ENCODE data around the gene HPCAL1.

The HPCAL1 gene

DNA sequence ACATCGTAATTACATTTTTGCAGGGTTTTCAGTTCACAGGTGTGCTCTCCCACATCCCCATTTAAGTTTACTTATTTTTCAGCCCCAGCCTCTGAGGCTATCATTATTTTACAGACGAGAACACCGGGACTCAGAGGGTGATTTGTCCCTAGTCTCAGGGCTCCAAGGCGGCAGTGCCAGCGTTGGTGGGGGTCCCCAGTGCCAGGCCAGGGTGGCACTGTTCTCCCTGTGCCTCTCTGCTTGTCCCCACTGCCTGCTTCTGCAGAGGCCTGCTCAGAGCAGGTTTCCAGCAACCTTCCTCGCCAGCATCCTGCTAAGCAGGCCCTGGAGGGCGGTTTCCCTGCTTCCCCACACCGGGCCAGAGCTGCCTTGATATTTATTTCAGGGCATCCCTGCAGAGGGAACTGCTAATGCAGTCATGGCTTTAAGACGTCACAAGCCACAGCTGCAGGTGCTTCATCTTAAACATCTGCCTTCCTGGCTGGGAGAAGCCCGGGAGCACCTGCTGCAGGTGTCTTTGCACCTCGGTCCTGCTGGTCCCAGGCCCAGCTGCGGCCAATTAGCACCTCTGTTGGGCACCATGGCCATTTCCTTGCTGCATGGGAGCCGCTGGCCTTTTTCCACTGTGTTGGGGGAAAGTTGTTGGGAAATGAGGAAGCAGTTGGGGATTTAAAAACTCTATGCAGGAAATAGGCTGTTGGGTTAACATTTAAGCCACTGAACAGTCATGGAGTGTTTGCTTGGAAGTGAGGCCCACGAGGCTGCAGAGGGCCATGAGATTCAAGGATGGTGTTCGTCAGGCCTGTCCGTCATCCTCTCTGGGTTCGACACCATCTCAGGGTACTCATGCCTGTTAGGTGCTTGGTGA lies 22.8 kb downstream of the HPCAL1 start:
- DNase-seq, result no peak

DNA sequence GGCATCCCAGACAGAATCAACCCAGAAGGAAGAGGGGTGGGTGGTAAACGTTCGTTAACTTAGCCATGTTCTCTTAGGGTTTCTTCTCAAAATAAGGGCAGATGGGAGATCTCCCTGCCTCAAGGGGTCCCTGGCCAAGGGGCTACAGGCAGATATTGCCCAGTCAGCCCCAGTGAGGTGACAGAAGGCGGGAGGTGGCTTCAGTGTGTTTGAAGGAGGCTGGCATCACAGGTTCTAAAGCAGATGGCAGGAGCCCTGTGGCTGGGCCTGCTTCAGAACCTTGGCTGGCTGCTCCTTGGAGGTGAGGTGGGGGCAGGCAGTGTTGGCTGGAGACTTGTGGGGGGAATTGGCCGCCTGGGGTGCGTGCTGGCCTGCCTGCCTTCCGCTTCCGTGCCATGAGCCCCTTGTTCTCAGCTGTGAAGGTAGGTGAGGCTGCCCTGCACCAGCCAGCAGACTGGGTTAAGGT lies 23.5 kb downstream of the HPCAL1 start:
- DNase-seq, result no peak

DNA sequence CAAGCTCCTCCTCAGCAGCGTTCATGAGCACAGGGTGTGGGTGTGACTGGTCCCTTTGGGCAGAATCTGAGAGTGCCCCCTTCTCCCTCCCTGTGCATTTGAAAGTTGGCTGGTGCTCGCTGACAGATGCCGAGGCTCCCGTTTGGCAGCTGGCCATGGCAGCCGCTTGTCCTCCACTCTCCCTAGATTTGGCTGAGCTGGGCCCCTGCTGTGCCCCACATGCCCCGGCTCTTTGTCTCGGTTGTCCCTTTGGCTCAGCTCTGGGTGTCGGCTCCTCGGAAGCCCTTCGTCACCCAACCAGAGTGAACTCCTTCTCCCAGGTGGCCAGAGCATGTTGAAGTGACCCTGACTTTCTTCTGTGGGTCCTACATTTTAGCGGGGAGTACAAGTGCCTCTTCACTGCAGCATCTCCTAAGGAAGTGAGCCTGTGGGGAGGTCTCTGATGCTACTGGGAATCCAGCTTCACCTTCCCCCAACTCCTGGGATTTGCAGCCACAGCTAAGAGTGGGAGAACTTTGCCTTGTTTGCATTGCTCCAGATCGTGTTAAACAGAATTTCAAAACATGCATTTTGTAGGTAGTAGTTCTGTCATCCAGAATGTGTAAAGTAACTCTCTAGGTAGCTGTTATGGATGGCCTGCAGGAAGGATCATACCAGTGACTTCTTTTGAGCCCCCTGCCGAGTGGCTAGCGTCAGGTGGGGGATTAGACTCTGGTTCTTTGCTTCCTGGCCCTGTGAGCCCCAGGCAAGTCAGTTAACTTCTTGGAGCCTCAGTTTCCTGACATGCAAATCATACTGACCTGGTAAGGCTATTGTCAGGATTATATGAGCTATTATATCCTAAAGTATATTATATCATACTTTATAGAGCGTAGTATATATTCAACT lies 24.2 kb downstream of the HPCAL1 start:
- no peak for DNase-seq

DNA sequence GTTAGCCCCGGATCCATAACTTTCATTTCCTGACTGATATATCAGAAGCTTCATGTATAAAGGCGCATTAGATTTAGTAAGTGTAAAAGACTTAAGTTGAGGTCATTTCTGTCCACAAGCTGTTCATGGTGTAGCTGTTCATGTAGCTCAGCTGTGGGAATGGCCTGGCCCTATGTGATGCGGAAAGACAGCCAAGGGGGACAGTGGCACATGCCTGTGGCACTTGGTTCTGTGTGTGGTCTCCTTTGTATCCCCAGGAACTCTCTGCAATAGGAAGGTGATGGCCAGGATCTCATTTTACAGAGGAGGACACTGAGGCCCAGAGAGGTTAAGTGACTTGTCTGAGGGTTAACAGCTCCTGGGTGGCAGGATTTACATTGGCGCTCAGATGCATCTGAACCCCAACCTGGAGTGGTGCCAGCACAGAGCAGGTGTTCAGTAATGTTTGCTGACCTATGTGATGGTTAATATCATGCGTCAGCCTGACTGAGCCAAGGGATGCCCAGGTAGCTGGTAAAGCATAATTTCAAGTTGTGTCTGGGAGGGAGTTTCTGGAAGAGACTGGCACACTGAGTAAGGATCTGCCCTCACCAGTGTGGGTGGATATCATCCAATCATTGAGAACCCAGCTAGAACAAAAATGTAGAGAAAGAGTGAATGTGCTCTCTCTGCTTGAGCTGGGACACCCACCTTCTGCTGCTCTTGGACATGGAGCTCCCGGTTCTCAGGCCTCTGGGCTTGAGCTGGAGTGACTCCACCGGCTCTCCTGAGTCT lies 25.4 kb downstream of the HPCAL1 start:
- DNase-seq, result no peak

DNA sequence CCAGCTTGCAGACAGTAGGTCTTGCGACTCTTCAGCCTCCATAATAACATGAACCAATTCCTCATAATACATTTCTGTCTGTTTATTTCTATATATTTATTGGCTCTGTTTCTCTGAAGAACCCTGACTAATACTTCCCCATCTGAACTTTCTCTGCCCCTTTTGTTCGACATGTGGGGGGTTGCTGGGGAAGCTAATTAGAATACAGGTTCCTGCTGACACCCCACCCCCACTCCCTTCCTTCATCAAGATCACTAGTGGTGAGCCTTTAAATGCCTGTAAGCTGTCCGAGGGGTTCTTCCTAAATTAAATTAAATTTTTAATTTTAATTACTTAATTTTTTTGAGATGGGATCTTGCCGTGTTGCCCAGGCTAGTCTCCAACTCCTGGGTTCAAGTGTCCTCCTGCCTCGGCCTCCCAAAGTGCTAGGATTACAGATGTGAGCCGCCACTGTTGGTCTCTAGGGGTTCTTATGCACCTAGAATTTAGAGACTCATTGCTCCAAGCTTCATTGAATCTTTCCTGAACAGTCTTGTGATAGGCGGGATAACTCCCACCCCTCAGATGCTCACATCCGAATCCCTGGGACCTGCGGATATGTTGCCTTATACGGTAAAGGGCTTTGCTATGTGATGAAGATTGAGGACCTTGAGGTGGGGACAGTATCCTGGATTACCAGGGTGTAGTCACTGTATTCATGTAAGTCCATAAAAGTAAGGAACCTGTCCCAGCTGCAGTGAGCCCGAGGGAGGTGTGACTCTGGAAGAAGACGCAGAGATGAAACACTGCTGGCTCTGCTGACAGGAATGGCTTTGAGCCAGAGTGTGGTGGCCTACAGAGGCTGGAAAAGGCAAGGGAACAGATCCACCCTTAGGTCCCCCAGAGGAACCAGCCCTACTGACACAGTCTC lies 26.2 kb downstream of the HPCAL1 start:
- DNase-seq, result no peak

DNA sequence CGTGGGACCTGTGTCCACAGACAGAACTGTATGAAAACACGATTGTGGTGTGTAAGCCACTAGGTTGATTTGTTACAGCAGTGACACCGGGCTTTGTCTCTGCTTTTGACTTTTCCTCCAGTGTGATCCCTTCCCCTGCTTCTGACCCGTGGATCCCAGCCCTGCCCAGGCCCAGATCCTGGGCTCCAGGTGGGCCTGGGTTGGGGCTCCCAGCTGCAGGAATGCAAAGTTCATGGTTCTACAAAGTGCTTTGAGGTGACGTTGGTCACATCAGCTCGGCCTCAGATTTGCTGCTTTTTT lies 26.8 kb downstream of the HPCAL1 start:
- DNase-seq, result no peak

DNA sequence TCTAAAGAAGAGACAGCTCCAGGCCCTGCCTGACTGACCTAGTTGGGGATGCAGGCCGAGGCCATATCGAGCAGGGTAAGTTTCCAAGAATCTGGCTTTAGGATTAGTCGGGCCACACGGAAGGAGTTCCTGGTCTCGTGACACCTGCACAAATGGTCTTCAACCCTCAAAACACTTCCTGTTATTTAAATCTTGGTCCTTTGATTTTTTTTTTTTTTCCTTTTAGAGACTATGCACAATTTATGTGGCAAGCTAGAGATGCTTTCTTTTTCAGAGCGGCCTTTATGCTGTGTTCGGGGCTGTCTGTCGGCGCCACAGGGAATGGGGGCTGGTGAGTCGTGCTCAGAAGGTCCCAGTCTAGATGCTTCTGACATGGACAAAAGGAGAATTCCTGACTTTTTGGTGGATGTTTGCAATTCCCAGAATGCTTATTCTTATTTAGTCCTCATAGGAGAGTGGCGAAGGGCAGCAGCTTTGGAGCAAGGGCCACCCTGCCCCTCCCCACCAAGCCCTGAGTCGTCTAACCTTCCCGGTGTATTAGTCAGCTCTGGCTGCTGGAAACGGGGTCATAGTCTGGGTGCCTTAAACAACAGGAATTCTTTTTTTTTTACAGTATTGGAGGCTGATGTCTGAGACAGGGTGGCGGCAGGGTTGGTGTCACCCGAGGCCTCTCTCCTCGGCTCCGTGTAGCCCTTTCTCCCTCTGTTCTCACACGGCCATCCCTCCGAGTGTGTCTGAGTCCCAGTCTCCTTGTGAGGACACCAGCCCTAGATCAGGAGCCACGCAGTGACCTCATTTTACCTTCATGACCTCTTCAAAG lies 27.4 kb downstream of the HPCAL1 start:
- DNase-seq, result peak; percentile 39

DNA sequence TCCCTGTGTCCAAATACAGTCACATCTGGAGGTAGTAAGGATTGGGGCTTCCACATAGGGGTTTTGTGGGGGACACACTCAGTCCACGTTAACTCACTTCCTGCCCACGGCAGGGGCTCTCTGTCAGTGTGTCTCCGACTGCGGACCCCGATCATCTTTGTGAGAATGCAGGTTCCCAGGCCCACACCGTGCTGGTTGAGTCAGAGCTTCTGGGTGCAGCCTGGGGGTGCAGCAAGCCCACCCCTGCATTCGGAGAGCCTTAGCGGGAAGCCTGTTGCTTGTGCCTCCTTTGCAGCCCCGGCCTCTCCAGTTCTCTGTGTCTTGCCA lies 28.0 kb downstream of the HPCAL1 start:
- DNase-seq, result peak; percentile 8

DNA sequence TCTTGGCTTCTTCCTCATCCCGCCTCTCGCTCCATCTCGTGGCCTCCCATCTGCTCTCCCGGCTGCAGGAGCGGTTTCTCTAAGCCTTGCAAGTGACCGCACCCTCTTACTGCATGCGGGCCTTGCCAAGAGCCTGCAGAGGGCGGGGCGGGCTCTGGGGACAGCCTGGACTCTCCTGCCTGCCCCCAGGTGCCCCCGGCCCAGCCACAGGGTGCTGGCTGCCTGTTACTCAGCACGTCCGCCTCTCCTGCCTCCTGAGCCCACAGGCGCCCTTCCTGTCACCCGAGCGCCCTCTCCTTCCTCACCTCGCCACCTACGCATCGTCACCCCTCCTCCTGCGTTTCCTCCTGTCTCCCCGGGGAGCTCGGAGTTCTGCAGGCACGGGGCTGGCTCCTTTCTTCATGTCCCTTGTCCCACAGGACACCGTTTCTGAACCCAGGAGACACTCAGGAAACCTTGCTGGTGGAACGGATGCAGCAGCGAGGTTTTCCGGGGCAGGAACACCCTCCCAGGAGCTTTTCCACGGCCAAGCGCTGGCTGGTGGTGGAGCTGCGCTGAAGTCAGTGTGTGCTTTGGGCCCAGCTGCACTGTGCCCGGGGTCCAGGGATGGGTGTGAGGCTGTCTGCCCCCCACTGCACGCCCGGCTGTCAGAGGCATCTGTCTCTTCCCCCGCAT lies 28.5 kb downstream of the HPCAL1 start:
- DNase-seq, result peak; percentile 70

DNA sequence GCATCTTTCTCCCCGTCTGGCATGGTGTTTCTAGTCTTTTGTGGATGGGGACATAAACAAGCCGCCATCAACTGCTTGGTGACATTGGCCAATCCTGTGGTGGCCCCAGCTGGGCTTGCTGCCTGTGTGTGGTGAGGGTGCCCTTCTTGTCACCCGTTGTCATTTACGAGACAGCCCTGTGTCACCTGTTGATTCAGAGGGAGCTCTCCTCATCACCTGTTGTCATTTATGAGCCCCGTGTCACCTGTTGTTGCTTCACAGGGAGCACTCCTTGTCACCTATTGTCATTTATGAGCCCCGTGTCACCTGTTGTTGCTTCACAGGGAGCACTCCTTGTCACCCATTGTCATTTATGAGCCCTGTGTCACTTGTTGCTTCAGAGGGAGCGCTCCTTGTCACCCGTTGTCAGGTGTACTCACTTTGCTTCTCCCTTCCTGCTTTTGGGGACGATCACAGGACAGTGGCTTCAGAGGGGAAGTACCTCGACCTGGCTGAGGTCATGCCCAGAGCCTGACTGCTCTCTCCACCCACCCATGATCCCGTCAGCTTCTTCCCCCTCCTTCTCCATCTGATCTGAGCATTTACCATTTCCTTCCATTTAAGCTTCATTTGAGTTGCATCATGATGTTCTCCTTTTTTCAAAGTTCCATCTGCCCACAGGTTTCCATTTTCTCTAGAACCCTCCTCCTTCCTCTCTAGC lies 29.1 kb downstream of the HPCAL1 start:
- peak; percentile 51 for DNase-seq

DNA sequence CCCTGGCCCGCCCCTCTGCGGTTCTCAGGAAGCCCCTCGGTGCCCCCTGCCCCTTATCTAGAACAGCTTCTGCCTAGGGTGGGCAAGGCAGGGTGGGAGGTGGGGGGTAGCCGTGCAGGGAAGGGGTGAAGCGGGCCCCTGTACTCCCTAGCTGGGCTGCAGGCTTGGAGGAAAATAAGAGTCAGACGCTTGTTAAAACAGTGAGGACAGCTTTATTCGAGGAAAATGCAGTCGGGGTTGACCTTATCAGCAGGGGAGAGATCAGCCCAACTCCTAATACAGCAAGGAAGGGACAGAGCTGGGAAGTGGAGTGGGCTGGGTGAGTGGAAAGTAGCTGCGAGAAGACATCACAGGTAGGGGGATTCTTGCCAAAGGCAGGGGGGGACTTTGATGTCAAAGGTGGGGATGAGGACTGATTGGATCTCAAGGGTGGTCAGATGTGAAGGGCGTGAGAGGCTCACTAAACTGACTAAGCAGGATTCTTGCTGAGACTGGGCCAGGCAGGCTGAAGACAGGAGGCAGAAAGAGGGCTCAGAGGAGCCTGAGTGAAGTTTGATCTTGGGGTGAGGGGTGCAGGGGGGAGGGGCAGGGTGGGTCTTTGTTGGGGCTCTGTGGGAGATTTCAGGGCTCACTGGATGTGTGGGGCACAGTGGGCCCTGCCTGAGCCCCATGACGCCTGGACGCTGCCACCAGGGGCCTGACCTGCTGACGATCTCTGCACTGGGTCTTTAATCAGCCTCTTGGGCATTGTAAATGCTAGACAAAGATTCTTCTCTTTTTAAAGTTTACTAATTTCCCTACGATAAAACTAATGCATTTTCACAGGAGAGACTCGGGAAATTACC lies 29.9 kb downstream of the HPCAL1 start:
- DNase-seq, result no peak

DNA sequence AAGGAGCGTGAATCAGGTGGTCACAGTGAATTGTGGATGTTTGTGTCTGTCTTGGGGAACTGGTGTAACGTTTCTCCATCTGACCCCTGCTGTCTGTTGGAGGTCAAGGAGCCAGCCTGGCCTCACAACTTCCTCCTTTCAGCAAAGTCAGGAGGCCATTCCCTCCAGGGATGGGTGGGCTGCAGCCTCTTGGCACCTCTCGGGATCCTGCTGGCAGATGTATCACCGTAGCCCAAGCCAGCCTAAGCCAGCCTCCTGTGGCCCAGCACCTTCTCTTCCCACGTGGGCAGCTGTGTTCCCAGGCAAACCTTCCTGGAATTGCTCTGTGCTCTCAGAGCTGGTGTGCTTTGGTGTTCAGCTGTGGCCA lies 30.5 kb downstream of the HPCAL1 start:
- DNase-seq, result no peak

DNA sequence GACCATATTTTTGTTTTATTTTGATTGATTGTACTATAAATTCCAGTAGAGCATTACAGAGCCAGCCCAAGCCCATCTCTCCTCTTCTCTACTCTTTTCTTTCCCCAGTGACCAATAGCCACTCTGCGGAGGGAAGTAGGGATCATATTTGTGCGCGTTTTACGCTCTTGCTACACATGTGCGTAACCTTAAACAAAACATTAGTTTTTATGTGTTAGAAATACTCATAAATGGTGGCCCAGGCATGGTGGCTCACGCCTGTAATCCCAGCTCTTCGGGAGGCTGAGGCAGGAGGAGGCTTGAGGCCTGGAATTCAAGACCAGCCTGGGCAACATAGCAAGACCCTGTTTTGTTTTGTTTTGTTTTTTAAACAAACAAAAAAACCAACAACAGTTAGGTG lies 31.3 kb downstream of the HPCAL1 start:
- no peak for DNase-seq

DNA sequence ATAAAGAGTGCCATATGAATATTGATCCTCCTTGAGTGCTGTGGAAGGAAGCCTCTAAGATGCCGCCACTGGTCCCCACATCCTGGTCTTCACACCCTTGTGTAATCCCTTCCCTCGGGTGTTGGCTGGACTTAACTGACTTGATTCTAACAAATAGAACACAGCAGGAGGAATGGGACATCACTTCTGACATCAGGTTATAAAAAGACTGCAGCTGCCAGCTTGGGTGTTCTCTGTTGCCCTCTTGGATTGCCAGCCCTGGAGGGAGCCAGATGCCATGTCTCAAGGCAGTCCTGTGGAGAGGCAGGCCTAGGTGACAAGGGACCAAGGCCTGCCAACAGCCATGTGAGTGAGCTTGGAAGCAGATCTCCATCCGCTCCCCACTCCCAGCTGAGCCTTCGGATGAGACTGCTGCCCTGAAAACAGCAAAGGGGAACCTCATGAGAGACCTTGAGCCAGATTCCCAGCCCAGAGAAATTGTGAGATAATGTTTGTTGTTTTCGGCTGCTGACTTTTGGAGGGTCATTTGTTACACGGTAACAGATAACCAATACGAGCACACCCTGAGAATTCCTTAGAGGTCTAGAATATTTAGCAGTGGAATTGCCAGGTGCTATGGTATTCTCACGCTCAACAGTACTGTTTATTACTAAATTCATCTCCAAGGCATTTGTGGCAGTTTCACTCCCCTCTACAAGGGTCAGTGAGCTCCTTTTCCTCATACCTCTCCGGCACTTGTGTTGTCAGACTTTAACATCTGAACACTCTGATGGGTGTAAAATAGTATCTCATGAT lies 32.5 kb downstream of the HPCAL1 start:
- DNase-seq, result no peak

DNA sequence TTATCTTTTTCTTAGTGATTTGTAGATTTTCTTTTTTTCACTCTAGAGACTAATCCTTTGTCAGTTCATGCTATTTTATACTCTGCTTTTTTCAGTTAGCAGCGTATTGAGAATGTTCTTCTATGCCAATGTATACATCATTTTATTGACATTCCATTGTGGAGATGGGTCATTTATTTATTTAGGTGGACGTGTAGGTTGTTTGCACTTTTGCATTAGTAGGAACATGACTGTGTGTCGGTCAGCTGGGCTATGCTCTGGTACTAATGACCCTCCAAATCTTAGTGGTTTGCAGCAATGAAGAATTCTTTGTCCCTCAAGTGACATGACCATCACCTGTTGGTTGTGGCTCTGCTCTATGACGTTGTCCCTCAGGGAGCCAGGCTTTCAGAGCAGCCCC lies 33.6 kb downstream of the HPCAL1 start:
- DNase-seq, result no peak

DNA sequence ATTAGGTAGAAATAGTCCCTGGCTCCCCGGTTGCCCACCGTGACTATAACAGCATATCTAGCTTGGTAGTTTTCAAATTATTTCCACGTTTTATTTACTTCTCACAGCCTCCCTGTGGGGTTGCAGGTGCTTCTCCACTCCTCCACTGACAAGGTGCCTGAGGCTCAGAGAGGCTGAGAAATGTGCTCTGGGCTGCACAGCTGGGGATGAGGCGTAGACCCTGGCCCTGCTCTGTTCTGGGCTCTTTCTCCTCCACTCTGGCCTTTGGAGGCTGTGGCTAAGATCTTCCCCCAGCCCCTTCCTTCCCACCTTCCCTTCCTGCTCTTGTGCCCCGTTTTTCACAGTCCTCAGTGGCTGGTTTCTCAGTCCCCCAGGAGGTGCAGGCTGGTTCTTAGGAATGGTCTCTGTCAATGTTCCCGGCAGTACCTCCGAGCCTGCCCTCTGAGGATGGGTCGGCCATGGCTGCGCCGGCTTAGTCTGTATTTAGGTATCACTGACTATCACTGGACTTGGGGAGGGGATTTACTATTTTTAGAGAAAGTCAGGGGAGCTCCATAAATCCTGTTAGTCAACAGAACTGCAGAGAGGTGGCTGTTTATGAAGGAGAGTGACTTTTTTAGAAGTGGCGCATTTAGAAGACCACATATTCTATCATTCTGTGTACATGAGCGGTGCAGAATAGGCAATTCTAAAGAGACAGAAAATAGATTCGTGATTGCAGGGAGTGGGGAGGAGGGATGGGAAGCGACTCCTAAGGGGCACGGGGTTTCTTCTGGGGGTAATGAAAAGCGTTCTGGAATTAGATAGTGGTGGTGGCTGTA lies 35.0 kb downstream of the HPCAL1 start:
- no peak for DNase-seq

All from activated gamma-delta T cell treated with Interleukin-2 at 50 U/mL for 16 hours (primary cell).